G401 (cell line): ENCODE measurements around the gene DNAH14. TPM values are rescaled to one million over a fixed set of nuclear protein-coding genes. Genes with fewer than 3 reads are reported as not detected.
"Not testable (repeated sequence)": the region's sequence is repeated elsewhere in the genome, so short reads cannot be mapped to it uniquely, and the experiment has no call there.

ENCODE experiments used
- DNase-seq: peaks from one replicate; pipeline ENCODE4 v3.0.0-alpha.2; 2015; ENCODE audit warnings: low spot score
- in situ Hi-C: cut with HindIII; loops from 2 replicates; pipeline ENCODE4 v1.10.0; 2016; ENCODE audit warnings: low sequenced_read_pairs, mixed read lengths
- total RNA-seq: library from RNA; depleted of rRNA; stranded (reverse); fragments of >200 nt; shearing (Covaris generic); gene quantifications from 2 replicates; pipeline ENCODE4 v1.2.3, GENCODE V29; 2014

DNAH14 gene
- total RNA-seq, 1 experiment from 2014 or later = 55.6 TPM

GRCh38 chr1:225300381-225300780, 370.9 kb downstream of the DNAH14 start:
- no peak for DNase-seq
- in situ Hi-C loops = no loop called here

- in situ Hi-C loops = no loop called here
- DNase-seq = no peak
These were observed 375.5 kb downstream of the DNAH14 start for GRCh38 chr1:225304996-225305395.

GRCh38 chr1:225310544-225310943, 381.1 kb downstream of the DNAH14 start:
- DNase-seq, in situ Hi-C loops: not testable (repeated sequence)

GRCh38 chr1:225318706-225319575, 389.5 kb downstream of the DNAH14 start:
- peak; percentile 48 for DNase-seq
- in situ Hi-C loops = no loop called here

GRCh38 chr1:225319871-225320270, 390.4 kb downstream of the DNAH14 start:
- in situ Hi-C loops = no loop called here
- DNase-seq = no peak

- DNase-seq = no peak
- in situ Hi-C loops = no loop called here
These were observed 392.3 kb downstream of the DNAH14 start for GRCh38 chr1:225321784-225322183.

- in situ Hi-C loops = no loop called here
- DNase-seq = no peak
These were observed 399.6 kb downstream of the DNAH14 start for GRCh38 chr1:225329041-225329440.

GRCh38 chr1:225329996-225330395, 400.5 kb downstream of the DNAH14 start:
- DNase-seq, in situ Hi-C loops: not testable (repeated sequence)

GRCh38 chr1:225332686-225333085, 403.2 kb downstream of the DNAH14 start:
- in situ Hi-C loops = no loop called here
- no peak for DNase-seq

- DNase-seq, in situ Hi-C loops: not testable (repeated sequence)
These were observed 405.8 kb downstream of the DNAH14 start for GRCh38 chr1:225335098-225335778.

GRCh38 chr1:225338545-225338944, 409.1 kb downstream of the DNAH14 start:
- in situ Hi-C loops = no loop called here

GRCh38 chr1:225341642-225342041, 412.2 kb downstream of the DNAH14 start:
- in situ Hi-C loops = no loop called here
- DNase-seq = no peak

More at GRCh38 chr1:225338545-225338944, 409.1 kb downstream of the DNAH14 start:
- DNase-seq = no peak

GRCh38 chr1:225342695-225343094, 413.2 kb downstream of the DNAH14 start:
- in situ Hi-C loops = no loop called here
- DNase-seq = no peak

GRCh38 chr1:225343618-225344017, 414.1 kb downstream of the DNAH14 start:
- DNase-seq = no peak
- in situ Hi-C loops = no loop called here

- no peak for DNase-seq
- in situ Hi-C loops = no loop called here
These were observed 417.7 kb downstream of the DNAH14 start for GRCh38 chr1:225347123-225347683.

- DNase-seq = no peak
- in situ Hi-C loops = no loop called here
These were observed 418.9 kb downstream of the DNAH14 start for GRCh38 chr1:225348400-225348799.

GRCh38 chr1:225349826-225350225, 420.4 kb downstream of the DNAH14 start:
- in situ Hi-C loops = no loop called here
- DNase-seq = no peak

GRCh38 chr1:225350872-225351271, 421.4 kb downstream of the DNAH14 start:
- DNase-seq = no peak
- in situ Hi-C loops = no loop called here

- in situ Hi-C loops = no loop called here
- DNase-seq = no peak
These were observed 425.4 kb downstream of the DNAH14 start for GRCh38 chr1:225354906-225355305.

GRCh38 chr1:225355863-225356262, 426.4 kb downstream of the DNAH14 start:
- in situ Hi-C loops = no loop called here
- no peak for DNase-seq
